K562 (cell line): ENCODE measurements around the gene SAFB. TPM values are rescaled to one million over a fixed set of nuclear protein-coding genes. Genes with fewer than 3 reads are reported as not detected.

Source experiments
- CBX2 ChIP-seq: fragments of 200-600 bp; sonication (generic); IDR thresholded peaks from one replicate; pipeline ENCODE4 v1.6.1; 2012; ENCODE audit warnings: mild to moderate bottlenecking, low read length, inconsistent platforms; ENCODE audit not compliant: insufficient read depth, poor library complexity, severe bottlenecking
- CCNT2 ChIP-seq: IDR thresholded peaks from 2 replicates; pipeline ENCODE4 v1.6.1; 2011; ENCODE audit warnings: borderline replicate concordance, low read depth, mild to moderate bottlenecking, moderate library complexity, mixed read lengths, low read length; ENCODE audit not compliant: insufficient read length; ENCODE audit errors: extremely low read depth
- EGR1 ChIP-seq: fragments of 450-650 bp; conservative IDR thresholded peaks from 2 replicates; pipeline ENCODE4 v1.6.1; 2017; ENCODE audit warnings: mild to moderate bottlenecking
- HDAC6 ChIP-seq: IDR thresholded peaks from 2 replicates; pipeline ENCODE4 v1.6.1; 2012; ENCODE audit warnings: low read depth, mild to moderate bottlenecking, control low read depth, inconsistent platforms, low read length, moderate library complexity
- HOXB6 ChIP-seq: fragments of 250-450 bp; sonication (Bioruptor Pico); IDR thresholded peaks from 2 replicates; pipeline ENCODE4 v1.5.1; 2022; ENCODE audit warnings: mild to moderate bottlenecking, borderline replicate concordance
- NELFE ChIP-seq: IDR thresholded peaks from 2 replicates; pipeline ENCODE4 v1.6.1; 2011; ENCODE audit warnings: mild to moderate bottlenecking; ENCODE audit not compliant: insufficient read depth, insufficient read length
- NFATC3 ChIP-seq: fragments of 450-650 bp; IDR thresholded peaks from 2 replicates; pipeline ENCODE4 v1.6.1; 2017; ENCODE audit warnings: mild to moderate bottlenecking
- NRF1 ChIP-seq, 2 experiments: fragments of 450-650 bp; IDR thresholded peaks in 1 of 2; conservative IDR thresholded peaks in 1 of 2; 2 replicates each; pipeline ENCODE4 v1.6.1; 2014; ENCODE audit warnings: mild to moderate bottlenecking in 2 of 2
- POLR2AphosphoS5 ChIP-seq: IDR thresholded peaks from 2 replicates; pipeline ENCODE4 v1.6.1; 2011; ENCODE audit warnings: mild to moderate bottlenecking, low read depth, low read length, moderate library complexity; ENCODE audit not compliant: control insufficient read depth, insufficient read depth
- SIN3A ChIP-seq, 2 experiments: fragments of 150-350 bp in 1 of 2; IDR thresholded peaks; 2 replicates each; pipeline ENCODE4 v1.6.1; 2011 to 2016; ENCODE audit warnings: borderline replicate concordance in 2 of 2, low read depth in 2 of 2, low read length in 2 of 2, mild to moderate bottlenecking in 2 of 2, moderate library complexity in 2 of 2; ENCODE audit not compliant: control insufficient read depth in 1 of 2
- SNRNP70 ChIP-seq: fragments of 200-400 bp; formaldehyde crosslinking; optimal IDR thresholded peaks from 2 replicates; pipeline ENCODE3; 2017; ENCODE audit warnings: low read depth, low read length
- U2AF2 ChIP-seq: fragments of 200-400 bp; formaldehyde crosslinking; optimal IDR thresholded peaks from 2 replicates; pipeline ENCODE3; 2017; ENCODE audit warnings: low read depth, mild to moderate bottlenecking, low read length
- YY1 ChIP-seq, 3 experiments: IDR thresholded peaks; 2 replicates each; pipeline ENCODE4 v1.6.1; 2011; ENCODE audit warnings: low read length in 2 of 3, mild to moderate bottlenecking in 2 of 3, moderate library complexity in 2 of 3, borderline replicate concordance in 1 of 3, control low read depth in 1 of 3, low read depth in 1 of 3; ENCODE audit not compliant: insufficient read depth in 3 of 3, insufficient replicate concordance in 2 of 3, control insufficient read depth in 1 of 3, insufficient read length in 1 of 3; ENCODE audit errors: extremely low read depth in 1 of 3
- ZC3H4 ChIP-seq: sonication (generic); formaldehyde crosslinking; IDR thresholded peaks from 2 replicates; pipeline ENCODE4 v1.9.0; 2021; ENCODE audit warnings: missing genetic modification reagents, borderline replicate concordance
- ZNF324 ChIP-seq: fragments of 250-450 bp; sonication (Bioruptor Pico); IDR thresholded peaks from 2 replicates; pipeline ENCODE4 v1.4.0; 2020; ENCODE audit warnings: mild to moderate bottlenecking
- ZNF444 ChIP-seq: fragments of 250-450 bp; sonication (Bioruptor Pico); IDR thresholded peaks from 2 replicates; pipeline ENCODE4 v1.4.0; 2020; ENCODE audit warnings: mild to moderate bottlenecking, moderate library complexity
- polyA plus RNA-seq, 8 experiments: library from polyadenylated mRNA; depleted of rRNA in 4 of 8; stranded (reverse) in 5 of 8; unstranded in 3 of 8; fragments of >200 nt; fragmentation: Nextera tagmentation in 2 of 8; fragmentation: Illumina TruSeq in 1 of 8; extraction: Ambion mirVana in 2 of 8; extraction: Trizol in 1 of 8; gene quantifications; 2 replicates each; pipeline versions ENCODE4 v1.2.1 to v1.2.3, GENCODE V29; 2011 to 2014; ENCODE audit warnings: inconsistent platforms in 1 of 8, missing spikeins in 1 of 8
- total RNA-seq, 7 experiments: library from RNA; depleted of rRNA in 6 of 7; stranded (reverse); fragments of >200 nt in 6 of 7; fragmentation: Illumina TruSeq in 2 of 7; extraction: Trizol in 2 of 7; gene quantifications; 2 replicates each; pipeline versions ENCODE4 v1.2.1 to v1.2.3, GENCODE V29; 2011 to 2021; ENCODE audit warnings: low replicate concordance in 1 of 7
- TF ChIP-seq, protein P1 (sequence below): sonication (generic); formaldehyde crosslinking; IDR thresholded peaks from 2 replicates; pipeline ENCODE4 v1.8.0; 2022; ENCODE audit warnings: missing genetic modification reagents, mild to moderate bottlenecking, borderline replicate concordance
- TF ChIP-seq, protein P2 (sequence below), 2 experiments: fragments of 450-650 bp in 1 of 2; IDR thresholded peaks; 2 replicates each; pipeline ENCODE4 v1.6.1; 2011 to 2017; ENCODE audit warnings: low read depth in 2 of 2, antibody characterized with exemption in 1 of 2, borderline replicate concordance in 1 of 2, low read length in 1 of 2, mild to moderate bottlenecking in 1 of 2, mixed read lengths in 1 of 2; ENCODE audit not compliant: control insufficient read depth in 1 of 2
- TF ChIP-seq, protein P3 (sequence below): sonication (generic); formaldehyde crosslinking; IDR thresholded peaks from 2 replicates; pipeline ENCODE4 v1.8.1; 2023; ENCODE audit warnings: mild to moderate bottlenecking, missing genetic modification reagents, moderate library complexity

SAFB gene
- total and polyA plus RNA-seq, 9 of the 15 experiments (the other 6 are each of a cell fraction or from before 2014, with no cell fraction given), result 1.1 to 151 (median 83.1) TPM

- peak in 1 of 2 experiments; percentile 43; a peak in 1 of 4 replicates for TF ChIP-seq SIN3A (IDR thresholded peaks at IDR 0.05; ENCODE audit: borderline replicate concordance in 2 of 2, control insufficient read depth in 1 of 2, low read depth in 2 of 2, low read length in 2 of 2)
- peak; percentile 79 for TF ChIP-seq ZNF444 (CRISPR knock-in tag)
- TF ChIP-seq HDAC6, result no peak
- TF ChIP-seq NELFE, result no peak
- TF ChIP-seq CCNT2, result no peak
- TF ChIP-seq, protein P1, sequence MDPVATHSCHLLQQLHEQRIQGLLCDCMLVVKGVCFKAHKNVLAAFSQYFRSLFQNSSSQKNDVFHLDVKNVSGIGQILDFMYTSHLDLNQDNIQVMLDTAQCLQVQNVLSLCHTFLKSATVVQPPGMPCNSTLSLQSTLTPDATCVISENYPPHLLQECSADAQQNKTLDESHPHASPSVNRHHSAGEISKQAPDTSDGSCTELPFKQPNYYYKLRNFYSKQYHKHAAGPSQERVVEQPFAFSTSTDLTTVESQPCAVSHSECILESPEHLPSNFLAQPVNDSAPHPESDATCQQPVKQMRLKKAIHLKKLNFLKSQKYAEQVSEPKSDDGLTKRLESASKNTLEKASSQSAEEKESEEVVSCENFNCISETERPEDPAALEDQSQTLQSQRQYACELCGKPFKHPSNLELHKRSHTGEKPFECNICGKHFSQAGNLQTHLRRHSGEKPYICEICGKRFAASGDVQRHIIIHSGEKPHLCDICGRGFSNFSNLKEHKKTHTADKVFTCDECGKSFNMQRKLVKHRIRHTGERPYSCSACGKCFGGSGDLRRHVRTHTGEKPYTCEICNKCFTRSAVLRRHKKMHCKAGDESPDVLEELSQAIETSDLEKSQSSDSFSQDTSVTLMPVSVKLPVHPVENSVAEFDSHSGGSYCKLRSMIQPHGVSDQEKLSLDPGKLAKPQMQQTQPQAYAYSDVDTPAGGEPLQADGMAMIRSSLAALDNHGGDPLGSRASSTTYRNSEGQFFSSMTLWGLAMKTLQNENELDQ (CRISPR knock-in tag), result no peak
- peak; percentile 62 for TF ChIP-seq EGR1
- no peak for TF ChIP-seq SNRNP70
- no peak; the same call in 1 of the 2 replicates for TF ChIP-seq POLR2AphosphoS5
- TF ChIP-seq ZC3H4 (CRISPR knock-in tag), result no peak
- TF ChIP-seq NRF1 (conservative IDR thresholded peaks at IDR 0.05 in 1 of 2, IDR thresholded peaks at IDR 0.05 in 1 of 2), result peak in 1 of 2 experiments; percentile 33; a peak in 2 of 4 replicates
- no peak for TF ChIP-seq HOXB6 (CRISPR knock-in tag)
- no peak for TF ChIP-seq YY1 (IDR thresholded peaks at IDR 0.05; ENCODE audit: borderline replicate concordance in 1 of 3, control insufficient read depth in 1 of 3, extremely low read depth in 1 of 3, insufficient read depth in 3 of 3, insufficient read length in 1 of 3, insufficient replicate concordance in 2 of 3, low read depth in 1 of 3, low read length in 2 of 3)
- TF ChIP-seq CBX2, result no peak
- TF ChIP-seq, protein P2, sequence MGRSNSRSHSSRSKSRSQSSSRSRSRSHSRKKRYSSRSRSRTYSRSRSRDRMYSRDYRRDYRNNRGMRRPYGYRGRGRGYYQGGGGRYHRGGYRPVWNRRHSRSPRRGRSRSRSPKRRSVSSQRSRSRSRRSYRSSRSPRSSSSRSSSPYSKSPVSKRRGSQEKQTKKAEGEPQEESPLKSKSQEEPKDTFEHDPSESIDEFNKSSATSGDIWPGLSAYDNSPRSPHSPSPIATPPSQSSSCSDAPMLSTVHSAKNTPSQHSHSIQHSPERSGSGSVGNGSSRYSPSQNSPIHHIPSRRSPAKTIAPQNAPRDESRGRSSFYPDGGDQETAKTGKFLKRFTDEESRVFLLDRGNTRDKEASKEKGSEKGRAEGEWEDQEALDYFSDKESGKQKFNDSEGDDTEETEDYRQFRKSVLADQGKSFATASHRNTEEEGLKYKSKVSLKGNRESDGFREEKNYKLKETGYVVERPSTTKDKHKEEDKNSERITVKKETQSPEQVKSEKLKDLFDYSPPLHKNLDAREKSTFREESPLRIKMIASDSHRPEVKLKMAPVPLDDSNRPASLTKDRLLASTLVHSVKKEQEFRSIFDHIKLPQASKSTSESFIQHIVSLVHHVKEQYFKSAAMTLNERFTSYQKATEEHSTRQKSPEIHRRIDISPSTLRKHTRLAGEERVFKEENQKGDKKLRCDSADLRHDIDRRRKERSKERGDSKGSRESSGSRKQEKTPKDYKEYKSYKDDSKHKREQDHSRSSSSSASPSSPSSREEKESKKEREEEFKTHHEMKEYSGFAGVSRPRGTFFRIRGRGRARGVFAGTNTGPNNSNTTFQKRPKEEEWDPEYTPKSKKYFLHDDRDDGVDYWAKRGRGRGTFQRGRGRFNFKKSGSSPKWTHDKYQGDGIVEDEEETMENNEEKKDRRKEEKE (IDR thresholded peaks at IDR 0.05; ENCODE audit: borderline replicate concordance in 1 of 2, control insufficient read depth in 1 of 2, low read depth in 2 of 2, low read length in 1 of 2), result no peak
- TF ChIP-seq U2AF2, result no peak
- TF ChIP-seq, protein P3, sequence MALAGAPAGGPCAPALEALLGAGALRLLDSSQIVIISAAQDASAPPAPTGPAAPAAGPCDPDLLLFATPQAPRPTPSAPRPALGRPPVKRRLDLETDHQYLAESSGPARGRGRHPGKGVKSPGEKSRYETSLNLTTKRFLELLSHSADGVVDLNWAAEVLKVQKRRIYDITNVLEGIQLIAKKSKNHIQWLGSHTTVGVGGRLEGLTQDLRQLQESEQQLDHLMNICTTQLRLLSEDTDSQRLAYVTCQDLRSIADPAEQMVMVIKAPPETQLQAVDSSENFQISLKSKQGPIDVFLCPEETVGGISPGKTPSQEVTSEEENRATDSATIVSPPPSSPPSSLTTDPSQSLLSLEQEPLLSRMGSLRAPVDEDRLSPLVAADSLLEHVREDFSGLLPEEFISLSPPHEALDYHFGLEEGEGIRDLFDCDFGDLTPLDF (CRISPR knock-in tag), result no peak
- TF ChIP-seq ZNF324 (CRISPR knock-in tag), result peak; percentile 65; the same call in 1 of the 2 replicates
- TF ChIP-seq NFATC3, result no peak
These were observed 4.6 kb downstream of the SAFB start (continued) for GRCh38 chr19:5627395-5627904.
